Measurements from ENCODE around the gene SNAPC4. TPM values are rescaled to one million over a fixed set of nuclear protein-coding genes. Genes with fewer than 3 reads are reported as not detected.
"Not testable (repeated sequence)": the region's sequence is repeated elsewhere in the genome, so short reads cannot be mapped to it uniquely, and the experiment has no call there.

SNAPC4 gene
- total RNA-seq, 3 donors from 2014 or later, result 43.7 to 48.0 (median 44.5) TPM

DNA sequence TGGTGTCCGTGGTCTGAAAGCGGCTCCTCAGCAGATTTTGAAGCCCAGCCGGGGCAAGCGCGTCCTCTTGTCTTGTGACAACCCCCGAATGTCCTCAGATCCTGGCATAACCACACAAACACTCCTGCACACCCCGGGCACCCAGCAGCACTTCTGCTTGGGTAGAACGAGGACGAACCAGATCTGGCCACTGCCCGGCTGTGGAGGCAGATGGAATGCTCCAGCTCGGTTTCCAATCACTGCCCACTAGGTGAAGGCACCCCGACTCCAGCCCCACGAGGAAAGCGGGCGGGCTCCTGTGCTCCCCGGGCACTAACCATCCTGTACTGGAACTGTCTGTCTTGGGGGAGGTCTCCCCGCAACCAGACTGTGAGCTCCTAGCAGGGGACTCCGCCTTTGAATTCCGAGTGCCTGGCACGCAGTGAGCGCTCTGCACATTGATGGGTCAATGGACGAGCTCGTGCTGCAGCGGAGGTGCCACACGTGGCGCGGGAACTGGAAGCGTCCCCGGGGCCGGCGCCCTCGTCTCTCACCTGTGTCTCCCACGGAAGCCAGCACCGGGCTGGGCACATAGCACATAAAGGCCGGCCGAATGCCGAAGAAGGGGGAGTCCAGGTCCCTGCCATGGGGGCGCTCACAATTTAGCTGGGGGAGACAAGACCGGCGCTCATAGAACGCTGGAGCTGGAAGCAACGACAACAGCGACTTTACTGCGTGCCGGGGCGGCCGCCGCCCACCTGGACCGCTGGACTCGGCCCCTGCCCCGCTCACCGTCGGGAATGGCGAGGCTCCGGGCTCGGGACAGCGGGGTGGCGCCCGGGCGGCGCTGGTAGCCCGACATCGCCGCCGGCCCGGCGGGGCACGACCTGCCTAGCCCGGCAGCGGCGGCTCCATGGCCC is 9.8 kb upstream of the SNAPC4 start:
- ATAC-seq, result peak; percentile 53
- peak; percentile 33 for DNase-seq
- peak overlapping the region; percentile 90 for H3K4me3 Mint-ChIP-seq
- peaks cover 57% of the 10 kb centered on the region for H3K4me1 Mint-ChIP-seq (ENCODE audit: low read depth)
- peaks cover 49% of the 10 kb centered on the region for H3K36me3 Mint-ChIP-seq (ENCODE audit: insufficient read depth)
- H3K27me3 Mint-ChIP-seq (ENCODE audit: low read depth), result no peaks in the 10 kb centered on the region
- no peaks in the 10 kb centered on the region for H3K9me3 Mint-ChIP-seq

DNA sequence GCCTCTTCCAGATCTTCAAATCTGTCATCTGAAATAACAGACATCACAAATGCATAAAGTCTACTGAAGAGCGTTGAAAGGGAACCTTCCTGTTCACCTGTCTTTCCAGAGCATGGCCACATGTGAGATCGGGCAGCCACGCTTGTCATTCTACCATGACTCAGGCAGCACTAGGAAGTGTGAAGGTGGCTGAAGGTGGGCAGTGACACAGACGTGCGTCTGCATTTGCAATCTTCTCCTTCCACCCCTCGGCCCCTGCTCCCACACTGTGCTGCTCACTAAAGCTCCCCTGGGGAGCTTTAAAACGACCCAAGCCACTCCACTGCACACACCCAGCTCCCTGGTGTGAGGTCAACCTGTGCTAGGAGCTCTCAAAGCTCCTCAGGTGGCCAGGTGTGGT is 7.9 kb upstream of the SNAPC4 start:
- no peak for DNase-seq
- H3K4me3 Mint-ChIP-seq, result peak overlapping the region; percentile 35
- peaks cover 67% of the 10 kb centered on the region for H3K4me1 Mint-ChIP-seq (ENCODE audit: low read depth)
- no peaks in the 10 kb centered on the region for H3K9me3 Mint-ChIP-seq
- peaks cover 35% of the 10 kb centered on the region for H3K36me3 Mint-ChIP-seq (ENCODE audit: insufficient read depth)
- ATAC-seq, result no peak
- H3K27me3 Mint-ChIP-seq (ENCODE audit: low read depth), result no peaks in the 10 kb centered on the region

DNA sequence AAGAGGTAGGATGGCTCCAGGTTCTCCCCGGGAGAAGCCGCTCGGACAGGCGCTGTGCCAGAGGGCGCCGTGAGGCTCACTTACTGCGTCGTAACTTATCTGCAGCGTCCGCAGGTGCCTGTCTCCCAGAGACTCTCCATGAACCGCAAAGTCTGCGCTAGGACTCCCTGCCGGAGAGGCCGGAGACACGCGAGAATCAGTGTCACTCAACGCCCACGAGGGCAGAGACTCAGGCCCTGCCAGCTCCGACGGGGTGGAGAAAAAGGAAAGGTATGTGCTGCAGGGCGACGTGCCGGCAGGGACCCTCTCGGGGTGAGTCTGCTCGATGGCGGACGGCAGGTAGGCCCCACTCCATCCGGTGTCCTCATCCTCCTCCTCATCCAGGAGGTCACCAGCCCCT is 7.1 kb upstream of the SNAPC4 start:
- H3K4me3 Mint-ChIP-seq; ATAC-seq; DNase-seq; H3K27me3 Mint-ChIP-seq (ENCODE audit: low read depth); H3K9me3 Mint-ChIP-seq: not testable (repeated sequence)
- peaks cover 29% of the 10 kb centered on the region for H3K36me3 Mint-ChIP-seq (ENCODE audit: insufficient read depth)
- H3K4me1 Mint-ChIP-seq (ENCODE audit: low read depth), result peaks cover 70% of the 10 kb centered on the region

GRCh38 chr9:136405904-136406303 is 5.9 kb upstream of the SNAPC4 start:
- not testable (repeated sequence) for H3K9me3 Mint-ChIP-seq; H3K4me3 Mint-ChIP-seq; DNase-seq; H3K27me3 Mint-ChIP-seq (ENCODE audit: low read depth); ATAC-seq
- peaks cover 21% of the 10 kb centered on the region for H3K36me3 Mint-ChIP-seq (ENCODE audit: insufficient read depth)
- peaks cover 63% of the 10 kb centered on the region for H3K4me1 Mint-ChIP-seq (ENCODE audit: low read depth)

DNA sequence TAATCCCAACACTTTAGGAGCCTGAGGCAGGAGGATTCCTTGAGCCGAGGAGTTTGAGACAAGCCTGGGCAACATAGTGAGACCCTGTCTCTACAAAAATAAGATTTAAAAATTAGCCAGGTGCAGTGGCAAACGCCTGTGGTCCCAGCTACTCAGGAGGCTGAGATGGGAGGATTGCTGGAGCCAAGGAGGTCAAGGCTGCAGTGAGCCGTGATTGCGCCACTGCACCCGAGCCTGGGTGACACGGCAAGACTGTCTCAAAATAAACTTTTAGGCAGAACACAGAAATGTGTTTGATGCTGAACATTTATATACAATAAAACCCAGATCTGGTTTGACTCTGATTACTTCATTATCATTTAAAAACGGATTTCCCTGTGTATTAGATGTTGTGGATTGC is 5.5 kb upstream of the SNAPC4 start:
- no peaks in the 10 kb centered on the region for H3K27me3 Mint-ChIP-seq (ENCODE audit: low read depth)
- ATAC-seq (no peak), DNase-seq (no peak)
- peaks cover 66% of the 10 kb centered on the region for H3K4me1 Mint-ChIP-seq (ENCODE audit: low read depth)
- H3K9me3 Mint-ChIP-seq, result no peaks in the 10 kb centered on the region
- H3K4me3 Mint-ChIP-seq, result no peak overlapping the region
- H3K36me3 Mint-ChIP-seq (ENCODE audit: insufficient read depth), result peaks cover 21% of the 10 kb centered on the region

DNA sequence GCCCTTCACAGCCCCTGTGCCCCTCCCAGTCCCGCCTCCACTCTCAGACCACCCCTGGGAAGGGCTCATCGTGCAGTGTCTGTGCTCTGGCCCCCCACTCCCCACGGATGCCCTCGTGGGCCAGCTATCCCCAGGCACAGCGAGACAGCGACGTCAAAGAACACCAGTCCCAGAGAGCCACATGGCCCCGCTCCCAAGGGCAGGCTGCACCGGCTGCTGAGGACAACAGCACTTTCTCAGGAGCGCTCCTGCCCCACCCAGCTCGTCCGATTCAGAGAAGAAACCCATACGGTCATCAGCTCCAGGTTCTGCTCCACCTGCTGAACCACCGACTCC is 4.8 kb upstream of the SNAPC4 start:
- Mint-ChIP-seq H3K4me3 (peak overlapping the region; percentile 68), H3K4me1 (ENCODE audit: low read depth) (peaks cover 66% of the 10 kb centered on the region), H3K9me3 (no peaks in the 10 kb centered on the region), H3K36me3 (ENCODE audit: insufficient read depth) (peaks cover 21% of the 10 kb centered on the region), H3K27me3 (ENCODE audit: low read depth) (no peaks in the 10 kb centered on the region)
- DNase-seq (no peak), ATAC-seq (no peak)

GRCh38 chr9:136403915-136404800 is 4.2 kb upstream of the SNAPC4 start:
- H3K9me3 Mint-ChIP-seq, result no peaks in the 10 kb centered on the region
- peaks cover 23% of the 10 kb centered on the region for H3K36me3 Mint-ChIP-seq (ENCODE audit: insufficient read depth)
- H3K4me1 Mint-ChIP-seq (ENCODE audit: low read depth), result peaks cover 62% of the 10 kb centered on the region
- peak overlapping the region; percentile 68 for H3K4me3 Mint-ChIP-seq
- DNase-seq, result peak; percentile 19
- ATAC-seq, result peak; percentile 34 to 36
- no peaks in the 10 kb centered on the region for H3K27me3 Mint-ChIP-seq (ENCODE audit: low read depth)

GRCh38 chr9:136403538-136403914 is 3.6 kb upstream of the SNAPC4 start:
- Mint-ChIP-seq H3K9me3 (no peaks in the 10 kb centered on the region), H3K36me3 (ENCODE audit: insufficient read depth) (peaks cover 20% of the 10 kb centered on the region), H3K4me3 (peak overlapping the region; percentile 68), H3K4me1 (ENCODE audit: low read depth) (peaks cover 62% of the 10 kb centered on the region), H3K27me3 (ENCODE audit: low read depth) (no peaks in the 10 kb centered on the region)
- DNase-seq, result peak; percentile 72
- ATAC-seq, result peak; percentile 67 to 69

GRCh38 chr9:136402067-136402466 is 2.1 kb upstream of the SNAPC4 start:
- Mint-ChIP-seq H3K36me3 (ENCODE audit: insufficient read depth) (peaks cover 19% of the 10 kb centered on the region), H3K4me3 (no peak overlapping the region), H3K27me3 (ENCODE audit: low read depth) (no peaks in the 10 kb centered on the region), H3K9me3 (no peaks in the 10 kb centered on the region), H3K4me1 (ENCODE audit: low read depth) (peaks cover 60% of the 10 kb centered on the region)
- DNase-seq (no peak), ATAC-seq (no peak)

DNA sequence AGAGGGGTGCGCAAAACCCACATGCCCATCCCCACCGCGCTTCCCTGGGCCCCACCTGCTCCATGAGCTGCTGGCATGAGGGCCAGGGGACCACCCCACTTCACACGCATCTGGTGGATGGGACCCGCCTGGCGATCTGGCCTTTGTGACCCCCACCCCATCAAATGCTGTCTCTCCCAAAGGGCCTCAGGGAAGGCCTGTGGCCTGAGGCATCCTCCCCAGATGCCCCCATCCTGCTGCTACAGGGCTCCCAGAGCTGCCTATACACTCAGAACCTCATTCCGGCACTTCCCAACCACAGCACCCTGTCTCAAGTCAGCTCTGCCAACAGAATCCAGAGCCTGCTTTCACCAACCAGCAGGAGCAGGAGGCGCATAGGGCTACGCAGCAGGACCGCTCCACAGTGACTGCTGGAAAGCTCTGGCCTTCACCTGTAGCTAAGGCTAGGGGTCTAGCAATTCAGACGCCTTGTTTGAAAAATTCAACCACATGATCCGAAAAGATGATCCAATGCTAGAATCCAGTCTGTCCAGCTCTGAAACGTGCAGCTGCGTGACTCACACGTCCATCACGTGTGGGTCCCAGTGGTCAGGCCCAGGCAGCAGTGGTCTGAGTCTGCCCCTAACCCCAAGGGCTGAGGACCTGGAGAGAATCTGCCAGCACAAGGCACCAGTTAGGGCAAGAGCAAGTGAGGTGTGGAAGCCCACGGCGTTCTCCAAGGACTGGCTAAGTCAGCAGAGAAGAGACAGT is 1.4 kb upstream of the SNAPC4 start:
- H3K4me1 Mint-ChIP-seq (ENCODE audit: low read depth), result peaks cover 61% of the 10 kb centered on the region
- peaks cover 19% of the 10 kb centered on the region for H3K36me3 Mint-ChIP-seq (ENCODE audit: insufficient read depth)
- ATAC-seq (no peak), DNase-seq (no peak)
- peak overlapping the region; percentile 35 for H3K4me3 Mint-ChIP-seq
- H3K27me3 Mint-ChIP-seq (ENCODE audit: low read depth), result no peaks in the 10 kb centered on the region
- no peaks in the 10 kb centered on the region for H3K9me3 Mint-ChIP-seq

DNA sequence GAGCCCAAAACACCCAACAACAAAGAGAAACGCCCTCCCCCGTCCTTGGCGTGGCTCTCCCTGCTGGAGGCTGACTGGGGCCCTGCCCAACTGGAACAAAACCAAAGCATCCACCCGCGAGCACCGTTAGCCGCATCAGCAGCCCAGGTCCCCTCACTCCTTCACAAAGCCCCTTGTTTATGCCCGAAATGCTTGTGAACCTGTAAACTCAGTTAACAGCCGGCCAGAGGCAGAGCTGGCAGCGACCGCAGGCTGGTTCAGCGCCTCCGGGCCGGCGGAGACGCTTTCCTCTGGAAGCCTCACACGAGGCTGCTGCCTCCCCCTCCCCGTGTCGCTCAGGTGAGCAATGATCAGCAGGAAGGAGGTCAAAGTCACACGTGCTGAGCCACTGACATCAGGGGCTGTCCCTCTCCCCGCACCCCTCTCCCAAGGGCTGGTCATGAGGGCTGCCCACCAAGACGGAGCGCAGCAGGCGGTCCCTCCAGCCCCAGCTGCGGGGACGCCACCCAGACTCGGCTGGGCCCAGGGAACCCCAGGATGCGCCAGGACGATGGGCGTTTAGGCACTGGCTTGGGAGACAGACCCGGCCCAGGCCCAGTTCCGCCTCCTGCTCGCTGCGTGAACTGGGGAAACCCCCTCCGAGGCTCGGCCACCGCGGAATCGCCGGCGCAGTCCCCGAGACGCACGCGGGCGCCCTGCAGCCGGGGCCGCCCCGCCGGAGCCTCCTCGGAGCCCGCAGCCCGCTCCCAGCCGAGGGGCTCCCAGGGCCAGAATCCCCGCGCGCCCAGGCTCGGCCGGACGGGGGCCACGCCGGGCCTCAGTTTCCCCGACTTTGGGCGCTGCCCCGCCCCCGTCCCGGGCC is 563 bp downstream of the SNAPC4 start:
- Mint-ChIP-seq H3K27me3 (ENCODE audit: low read depth) (no peaks in the 10 kb centered on the region), H3K4me1 (ENCODE audit: low read depth) (peaks cover 45% of the 10 kb centered on the region), H3K36me3 (ENCODE audit: insufficient read depth) (peaks cover 18% of the 10 kb centered on the region), H3K9me3 (no peaks in the 10 kb centered on the region), H3K4me3 (peak overlapping the region; percentile 91)
- peak; percentile 35 to 42 for ATAC-seq
- DNase-seq, result peak; percentile 27

DNA sequence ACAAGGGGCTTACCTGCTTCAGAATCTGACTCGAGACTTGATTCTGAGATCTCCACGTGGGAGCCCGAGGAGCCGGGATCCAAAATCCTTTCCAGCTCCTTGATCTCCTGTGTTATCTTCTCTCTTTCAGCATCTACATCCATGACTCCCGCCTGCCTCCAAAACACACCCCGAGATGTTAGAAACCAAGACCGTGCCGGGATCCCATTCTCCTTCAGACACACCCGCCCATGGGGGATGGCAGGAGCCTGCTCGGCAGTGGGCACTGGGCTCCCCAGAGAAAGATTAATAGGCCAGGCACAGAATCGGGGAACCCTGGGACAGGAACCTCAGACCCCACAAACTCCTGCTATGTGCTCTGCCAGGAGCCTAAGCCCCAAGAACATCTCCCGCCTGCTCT is 1.7 kb downstream of the SNAPC4 start:
- Mint-ChIP-seq H3K27me3 (ENCODE audit: low read depth) (no peaks in the 10 kb centered on the region), H3K9me3 (no peaks in the 10 kb centered on the region), H3K4me1 (ENCODE audit: low read depth) (peaks cover 34% of the 10 kb centered on the region), H3K4me3 (peak overlapping the region; percentile 91), H3K36me3 (ENCODE audit: insufficient read depth) (peaks cover 16% of the 10 kb centered on the region)
- no peak for DNase-seq
- ATAC-seq, result no peak

DNA sequence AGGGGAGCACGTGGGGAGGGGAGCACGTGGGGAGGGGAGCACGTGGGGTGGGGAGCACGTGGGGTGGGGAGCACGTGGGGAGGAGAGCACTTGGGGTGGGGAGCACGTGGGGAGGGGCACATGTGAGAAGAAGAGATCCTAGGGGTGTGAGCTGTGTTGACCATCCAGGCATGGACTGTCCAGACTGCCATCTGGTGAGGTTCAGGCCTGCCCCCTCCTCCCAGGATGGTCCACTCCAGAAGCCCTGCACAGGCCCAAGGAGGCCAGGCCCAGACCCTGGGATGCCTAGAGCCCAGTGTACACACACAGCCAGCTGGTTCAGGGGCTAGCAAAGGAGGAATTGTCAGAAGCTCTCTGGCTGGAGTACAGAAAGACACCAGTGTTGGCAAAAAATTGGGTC is 2.3 kb downstream of the SNAPC4 start:
- no peaks in the 10 kb centered on the region for H3K9me3 Mint-ChIP-seq
- no peak overlapping the region for H3K4me3 Mint-ChIP-seq
- DNase-seq (no peak), ATAC-seq (no peak)
- no peaks in the 10 kb centered on the region for H3K27me3 Mint-ChIP-seq (ENCODE audit: low read depth)
- H3K4me1 Mint-ChIP-seq (ENCODE audit: low read depth), result peaks cover 32% of the 10 kb centered on the region
- H3K36me3 Mint-ChIP-seq (ENCODE audit: insufficient read depth), result peaks cover 16% of the 10 kb centered on the region
